ENCODE measurements around the gene YPEL2. TPM values are rescaled to one million over a fixed set of nuclear protein-coding genes. Genes with fewer than 3 reads are reported as not detected.

The YPEL2 gene
- total and polyA plus RNA-seq, 2 of the 13 experiments (the other 11 are each of a cell fraction or from before 2014, with no cell fraction given), result 8.5 to 21.1 TPM

DNA sequence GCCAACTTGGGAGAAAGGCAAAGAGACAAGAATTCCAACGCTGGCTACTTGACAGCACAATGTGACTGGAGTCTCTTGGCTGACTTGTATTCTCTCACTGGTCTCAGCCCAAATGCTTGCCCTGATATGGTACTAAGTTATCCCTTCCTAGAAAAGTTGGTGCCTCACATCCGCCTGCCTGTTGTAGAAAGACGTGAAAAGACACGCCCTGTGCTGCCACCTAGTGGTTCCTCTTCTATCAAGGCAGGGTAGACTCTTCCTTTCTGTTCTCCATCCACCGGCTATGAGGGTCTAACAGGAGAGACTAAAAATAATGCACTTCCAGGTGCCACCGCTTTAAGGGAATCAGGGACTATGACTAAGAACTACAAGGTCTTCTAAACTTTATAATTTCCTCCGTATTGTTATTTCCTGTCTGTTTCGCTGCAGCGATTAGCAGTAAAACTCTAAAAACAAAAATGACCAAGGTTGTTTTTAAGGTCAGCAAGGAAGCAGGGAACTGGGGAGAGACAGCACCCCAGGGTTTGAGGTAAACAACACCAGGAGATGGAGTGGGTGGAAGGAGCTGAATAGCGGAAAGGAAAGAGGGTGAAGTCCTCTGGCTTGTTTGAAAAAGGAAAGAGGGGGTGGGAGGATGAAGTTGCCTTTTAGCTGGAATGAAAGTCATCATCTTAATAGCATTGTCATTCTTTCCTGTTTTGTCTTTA lies 109.5 kb downstream of the YPEL2 start (continued):
- TF ChIP-seq, protein P1, sequence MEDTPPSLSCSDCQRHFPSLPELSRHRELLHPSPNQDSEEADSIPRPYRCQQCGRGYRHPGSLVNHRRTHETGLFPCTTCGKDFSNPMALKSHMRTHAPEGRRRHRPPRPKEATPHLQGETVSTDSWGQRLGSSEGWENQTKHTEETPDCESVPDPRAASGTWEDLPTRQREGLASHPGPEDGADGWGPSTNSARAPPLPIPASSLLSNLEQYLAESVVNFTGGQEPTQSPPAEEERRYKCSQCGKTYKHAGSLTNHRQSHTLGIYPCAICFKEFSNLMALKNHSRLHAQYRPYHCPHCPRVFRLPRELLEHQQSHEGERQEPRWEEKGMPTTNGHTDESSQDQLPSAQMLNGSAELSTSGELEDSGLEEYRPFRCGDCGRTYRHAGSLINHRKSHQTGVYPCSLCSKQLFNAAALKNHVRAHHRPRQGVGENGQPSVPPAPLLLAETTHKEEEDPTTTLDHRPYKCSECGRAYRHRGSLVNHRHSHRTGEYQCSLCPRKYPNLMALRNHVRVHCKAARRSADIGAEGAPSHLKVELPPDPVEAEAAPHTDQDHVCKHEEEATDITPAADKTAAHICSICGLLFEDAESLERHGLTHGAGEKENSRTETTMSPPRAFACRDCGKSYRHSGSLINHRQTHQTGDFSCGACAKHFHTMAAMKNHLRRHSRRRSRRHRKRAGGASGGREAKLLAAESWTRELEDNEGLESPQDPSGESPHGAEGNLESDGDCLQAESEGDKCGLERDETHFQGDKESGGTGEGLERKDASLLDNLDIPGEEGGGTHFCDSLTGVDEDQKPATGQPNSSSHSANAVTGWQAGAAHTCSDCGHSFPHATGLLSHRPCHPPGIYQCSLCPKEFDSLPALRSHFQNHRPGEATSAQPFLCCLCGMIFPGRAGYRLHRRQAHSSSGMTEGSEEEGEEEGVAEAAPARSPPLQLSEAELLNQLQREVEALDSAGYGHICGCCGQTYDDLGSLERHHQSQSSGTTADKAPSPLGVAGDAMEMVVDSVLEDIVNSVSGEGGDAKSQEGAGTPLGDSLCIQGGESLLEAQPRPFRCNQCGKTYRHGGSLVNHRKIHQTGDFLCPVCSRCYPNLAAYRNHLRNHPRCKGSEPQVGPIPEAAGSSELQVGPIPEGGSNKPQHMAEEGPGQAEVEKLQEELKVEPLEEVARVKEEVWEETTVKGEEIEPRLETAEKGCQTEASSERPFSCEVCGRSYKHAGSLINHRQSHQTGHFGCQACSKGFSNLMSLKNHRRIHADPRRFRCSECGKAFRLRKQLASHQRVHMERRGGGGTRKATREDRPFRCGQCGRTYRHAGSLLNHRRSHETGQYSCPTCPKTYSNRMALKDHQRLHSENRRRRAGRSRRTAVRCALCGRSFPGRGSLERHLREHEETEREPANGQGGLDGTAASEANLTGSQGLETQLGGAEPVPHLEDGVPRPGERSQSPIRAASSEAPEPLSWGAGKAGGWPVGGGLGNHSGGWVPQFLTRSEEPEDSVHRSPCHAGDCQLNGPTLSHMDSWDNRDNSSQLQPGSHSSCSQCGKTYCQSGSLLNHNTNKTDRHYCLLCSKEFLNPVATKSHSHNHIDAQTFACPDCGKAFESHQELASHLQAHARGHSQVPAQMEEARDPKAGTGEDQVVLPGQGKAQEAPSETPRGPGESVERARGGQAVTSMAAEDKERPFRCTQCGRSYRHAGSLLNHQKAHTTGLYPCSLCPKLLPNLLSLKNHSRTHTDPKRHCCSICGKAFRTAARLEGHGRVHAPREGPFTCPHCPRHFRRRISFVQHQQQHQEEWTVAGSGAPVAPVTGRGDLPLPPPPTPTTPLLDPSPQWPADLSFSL (CRISPR knock-in tag; IDR thresholded peaks at IDR 0.05), result no peak
- TF ChIP-seq NFE2L2 (IDR thresholded peaks at IDR 0.05; ENCODE audit: low read length) (no peak), ZNF12 (CRISPR knock-in tag; IDR thresholded peaks at IDR 0.05) (no peak), SP4 (CRISPR knock-in tag; IDR thresholded peaks at IDR 0.05) (no peak), KLF11 (CRISPR knock-in tag; IDR thresholded peaks at IDR 0.05) (no peak), EHMT2 (IDR thresholded peaks at IDR 0.05; ENCODE audit: borderline replicate concordance, low read depth, low read length) (no peak), SSRP1 (CRISPR knock-in tag; IDR thresholded peaks at IDR 0.05) (0 out of 2 replicates have a peak, but pooled peaks have one; percentile 24), DR1 (CRISPR knock-in tag; IDR thresholded peaks at IDR 0.05) (no peak), XBP1 (CRISPR knock-in tag; IDR thresholded peaks at IDR 0.05) (no peak), NFKB2 (CRISPR knock-in tag; IDR thresholded peaks at IDR 0.05; ENCODE audit: borderline replicate concordance) (no peak), HCFC1 (IDR thresholded peaks at IDR 0.05; ENCODE audit: low read depth, low read length) (no peak), HNF4G (IDR thresholded peaks at IDR 0.05; ENCODE audit: borderline replicate concordance, low read depth, low read length) (no peak), HNF4G (CRISPR knock-in tag; IDR thresholded peaks at IDR 0.05; ENCODE audit: borderline replicate concordance, low read depth) (no peak), ZBTB20 (CRISPR knock-in tag; IDR thresholded peaks at IDR 0.05; ENCODE audit: borderline replicate concordance, low read depth) (no peak), ZNF180 (CRISPR knock-in tag; IDR thresholded peaks at IDR 0.05; ENCODE audit: borderline replicate concordance, low read depth) (no peak), JUND (CRISPR knock-in tag; IDR thresholded peaks at IDR 0.05) (no peak)
- TF ChIP-seq, protein P2, sequence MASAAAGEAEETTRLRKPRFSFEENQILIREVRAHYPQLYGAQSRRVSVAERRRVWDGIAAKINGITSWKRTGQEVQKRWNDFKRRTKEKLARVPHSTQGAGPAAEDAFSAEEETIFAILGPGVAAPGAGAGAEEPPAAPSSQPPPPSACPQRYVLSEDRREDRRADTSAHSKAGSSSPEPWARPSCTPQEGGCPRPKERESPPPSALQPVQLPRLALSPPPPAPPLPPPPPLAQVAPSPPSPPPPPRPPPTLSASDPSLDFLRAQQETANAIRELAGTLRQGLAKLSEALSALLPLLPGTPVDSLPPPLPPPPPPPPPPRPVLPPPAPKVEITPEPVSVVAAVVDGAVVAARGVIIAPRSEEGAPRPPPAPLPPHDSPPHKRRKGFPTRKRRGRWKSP (CRISPR knock-in tag; IDR thresholded peaks at IDR 0.05), result no peak
- TF ChIP-seq, protein P3, sequence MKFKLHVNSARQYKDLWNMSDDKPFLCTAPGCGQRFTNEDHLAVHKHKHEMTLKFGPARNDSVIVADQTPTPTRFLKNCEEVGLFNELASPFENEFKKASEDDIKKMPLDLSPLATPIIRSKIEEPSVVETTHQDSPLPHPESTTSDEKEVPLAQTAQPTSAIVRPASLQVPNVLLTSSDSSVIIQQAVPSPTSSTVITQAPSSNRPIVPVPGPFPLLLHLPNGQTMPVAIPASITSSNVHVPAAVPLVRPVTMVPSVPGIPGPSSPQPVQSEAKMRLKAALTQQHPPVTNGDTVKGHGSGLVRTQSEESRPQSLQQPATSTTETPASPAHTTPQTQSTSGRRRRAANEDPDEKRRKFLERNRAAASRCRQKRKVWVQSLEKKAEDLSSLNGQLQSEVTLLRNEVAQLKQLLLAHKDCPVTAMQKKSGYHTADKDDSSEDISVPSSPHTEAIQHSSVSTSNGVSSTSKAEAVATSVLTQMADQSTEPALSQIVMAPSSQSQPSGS (CRISPR knock-in tag; IDR thresholded peaks at IDR 0.05), result no peak; the same call in 1 of the 2 replicates
- TF ChIP-seq, protein P4, sequence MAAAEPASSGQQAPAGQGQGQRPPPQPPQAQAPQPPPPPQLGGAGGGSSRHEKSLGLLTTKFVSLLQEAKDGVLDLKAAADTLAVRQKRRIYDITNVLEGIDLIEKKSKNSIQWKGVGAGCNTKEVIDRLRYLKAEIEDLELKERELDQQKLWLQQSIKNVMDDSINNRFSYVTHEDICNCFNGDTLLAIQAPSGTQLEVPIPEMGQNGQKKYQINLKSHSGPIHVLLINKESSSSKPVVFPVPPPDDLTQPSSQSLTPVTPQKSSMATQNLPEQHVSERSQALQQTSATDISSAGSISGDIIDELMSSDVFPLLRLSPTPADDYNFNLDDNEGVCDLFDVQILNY (CRISPR knock-in tag; conservative IDR thresholded peaks at IDR 0.05), result no peak
- TF ChIP-seq, protein P5, sequence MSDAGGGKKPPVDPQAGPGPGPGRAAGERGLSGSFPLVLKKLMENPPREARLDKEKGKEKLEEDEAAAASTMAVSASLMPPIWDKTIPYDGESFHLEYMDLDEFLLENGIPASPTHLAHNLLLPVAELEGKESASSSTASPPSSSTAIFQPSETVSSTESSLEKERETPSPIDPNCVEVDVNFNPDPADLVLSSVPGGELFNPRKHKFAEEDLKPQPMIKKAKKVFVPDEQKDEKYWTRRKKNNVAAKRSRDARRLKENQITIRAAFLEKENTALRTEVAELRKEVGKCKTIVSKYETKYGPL (CRISPR knock-in tag; IDR thresholded peaks at IDR 0.05), result no peak
